EL (cell line): ENCODE data around the gene NFKBIZ.
"Not testable (repeated sequence)": the region's sequence is repeated elsewhere in the genome, so short reads cannot be mapped to it uniquely, and the experiment has no call there.

ENCODE experiments used
- DNase-seq: peaks from one replicate; pipeline ENCODE4 v3.0.0-alpha.2; 2016

NFKBIZ gene

DNA sequence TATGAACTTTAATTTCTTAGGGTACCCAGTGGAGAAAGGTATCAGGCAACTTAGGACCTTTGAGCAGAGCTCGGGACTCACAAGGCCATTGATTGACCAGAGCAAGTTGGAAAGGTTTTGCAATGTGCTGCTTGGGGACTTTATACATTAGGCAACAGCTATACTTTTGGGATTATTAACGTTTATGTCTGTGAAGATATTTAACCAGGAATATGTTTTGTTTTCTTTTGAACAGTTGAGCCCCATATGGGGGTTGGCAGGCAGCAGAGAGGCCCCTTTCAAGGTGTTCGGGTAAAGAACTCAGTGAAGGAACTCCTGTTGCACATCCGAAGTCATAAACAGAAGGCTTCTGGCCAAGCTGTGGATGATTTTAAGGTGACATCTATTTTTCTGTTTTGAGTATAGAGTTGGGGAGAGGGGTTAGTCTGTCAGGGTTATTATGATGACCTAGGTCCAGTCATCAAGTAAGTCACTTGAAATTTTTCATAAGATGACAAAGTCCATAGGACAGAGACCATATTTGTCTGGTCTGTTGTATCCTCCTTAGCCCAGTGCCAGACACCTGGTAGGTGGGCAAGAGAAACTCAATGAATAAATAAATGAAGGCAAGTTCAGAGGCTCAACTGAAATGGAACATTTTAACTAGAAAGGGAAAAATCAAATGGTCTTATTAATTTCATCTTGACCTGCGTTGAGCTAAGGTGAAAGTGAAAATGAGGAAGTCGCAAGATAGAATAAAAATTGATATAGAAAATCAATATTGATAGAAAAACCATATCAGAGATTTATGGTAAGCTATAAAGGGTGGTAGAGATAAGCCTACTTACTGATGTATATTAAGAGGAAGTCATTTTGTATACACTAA lies 2.8 kb downstream of the NFKBIZ start:
- no peak for DNase-seq

- no peak for DNase-seq
Measured at GRCh38 chr3:101852983-101853840, 3.9 kb downstream of the NFKBIZ start.

GRCh38 chr3:101853982-101854381 lies 4.7 kb downstream of the NFKBIZ start:
- no peak for DNase-seq

GRCh38 chr3:101854608-101855304 lies 5.4 kb downstream of the NFKBIZ start:
- DNase-seq, result no peak

GRCh38 chr3:101857301-101857741 lies 8.0 kb downstream of the NFKBIZ start:
- DNase-seq, result no peak

- DNase-seq, result no peak
Measured at GRCh38 chr3:101858464-101859030, 9.2 kb downstream of the NFKBIZ start.

GRCh38 chr3:101859882-101860448 lies 10.7 kb downstream of the NFKBIZ start:
- DNase-seq, result no peak

GRCh38 chr3:101861212-101861788 lies 12.0 kb downstream of the NFKBIZ start:
- no peak for DNase-seq

GRCh38 chr3:101861789-101862415 lies 12.6 kb downstream of the NFKBIZ start:
- no peak for DNase-seq

GRCh38 chr3:101862416-101863165 lies 13.3 kb downstream of the NFKBIZ start:
- DNase-seq, result no peak

GRCh38 chr3:101864926-101865325 lies 15.6 kb downstream of the NFKBIZ start:
- DNase-seq, result not testable (repeated sequence)

DNA sequence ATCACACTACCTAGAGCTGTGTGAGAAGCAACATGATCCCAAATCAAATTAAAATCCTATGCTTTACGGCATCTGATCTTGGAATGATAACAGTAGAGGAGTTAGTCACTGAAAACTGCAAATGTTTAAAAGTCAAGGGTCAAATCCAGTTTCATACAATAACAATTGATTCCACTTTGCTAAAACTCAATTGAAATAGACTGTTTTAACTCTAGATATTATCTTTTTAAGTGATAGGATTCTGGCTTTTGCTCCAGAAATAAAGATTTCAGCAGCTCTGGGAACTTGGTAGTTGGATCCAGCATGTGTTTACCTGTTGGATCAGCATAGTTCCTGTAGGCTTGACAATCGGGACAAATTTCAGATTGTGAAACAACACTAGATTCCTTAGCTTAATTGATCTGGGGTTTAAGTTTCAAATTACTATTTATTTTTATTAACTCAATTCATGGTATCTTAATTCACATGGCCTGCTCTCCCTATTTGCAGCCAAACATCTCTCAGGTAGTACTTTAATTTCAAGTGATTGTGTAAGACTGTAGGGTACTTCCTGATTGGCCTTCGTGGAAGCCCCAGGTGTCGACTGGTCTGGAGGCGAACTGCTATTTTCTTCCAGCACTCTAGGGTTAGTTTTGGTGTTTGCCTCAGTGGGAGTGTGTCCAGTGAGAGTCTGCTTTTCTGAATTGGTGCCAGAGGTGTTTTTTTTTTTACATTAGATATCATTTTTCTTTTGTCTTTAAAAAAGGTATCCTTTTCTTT lies 16.6 kb downstream of the NFKBIZ start:
- DNase-seq, result no peak

DNA sequence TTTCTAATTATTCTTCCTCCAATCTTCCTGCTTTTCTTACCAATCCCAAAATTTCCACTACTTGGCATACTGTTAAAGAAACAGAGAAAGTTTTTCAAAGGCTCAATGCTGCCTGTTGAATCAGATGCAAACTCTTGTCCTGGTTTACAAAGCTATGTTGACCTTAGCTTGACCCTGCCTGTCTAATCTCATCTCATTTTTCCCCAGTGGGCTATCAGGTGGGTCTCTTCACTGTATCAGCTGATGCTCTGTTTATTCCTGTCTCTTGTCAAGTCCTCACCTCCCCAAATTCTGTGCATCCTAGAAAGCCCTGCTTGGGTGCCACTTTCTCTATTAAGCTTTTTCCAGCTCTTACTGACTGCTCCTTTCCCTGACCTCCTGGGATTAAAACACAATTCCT lies 18.2 kb downstream of the NFKBIZ start:
- no peak for DNase-seq

- no peak for DNase-seq
Measured at GRCh38 chr3:101867996-101868395, 18.7 kb downstream of the NFKBIZ start.

GRCh38 chr3:101868534-101869464 lies 19.5 kb downstream of the NFKBIZ start:
- peak; percentile 33 for DNase-seq

- peak; percentile 45 for DNase-seq
Measured at GRCh38 chr3:101870138-101870537, 20.8 kb downstream of the NFKBIZ start.

GRCh38 chr3:101873619-101874018 lies 24.3 kb downstream of the NFKBIZ start:
- DNase-seq, result peak; percentile 53

- DNase-seq, result no peak
Measured at GRCh38 chr3:101876142-101876541, 26.8 kb downstream of the NFKBIZ start.

DNA sequence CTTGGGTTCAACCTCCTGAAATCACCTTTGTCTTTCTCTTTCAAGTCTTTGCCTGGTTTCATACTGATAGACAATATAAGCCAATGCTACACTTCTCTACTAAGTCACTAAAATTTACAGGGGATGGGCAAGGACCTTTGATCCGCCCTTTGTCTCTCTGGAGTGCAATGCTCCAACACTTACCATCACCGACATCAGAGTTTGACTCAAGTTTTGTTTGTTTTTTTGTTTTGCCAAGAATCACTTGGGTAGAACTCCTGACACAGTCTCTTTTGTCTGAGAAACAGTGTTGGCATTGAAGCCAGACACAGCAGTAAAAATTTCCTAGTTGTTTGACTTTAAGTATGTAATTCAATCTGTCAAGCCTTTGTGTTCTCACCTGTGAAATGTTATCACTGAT lies 29.3 kb downstream of the NFKBIZ start:
- DNase-seq, result no peak
